ENCODE measurements around the gene PANK1. TPM values are rescaled to one million over a fixed set of nuclear protein-coding genes. Genes with fewer than 3 reads are reported as not detected.
A peak's percentile ranks its signal among the peaks of the same experiment; 100 is the strongest.

Gene PANK1
- total RNA-seq, 1 experiment from 2014 or later, result 24.9 TPM

- TF ChIP-seq, protein P1, sequence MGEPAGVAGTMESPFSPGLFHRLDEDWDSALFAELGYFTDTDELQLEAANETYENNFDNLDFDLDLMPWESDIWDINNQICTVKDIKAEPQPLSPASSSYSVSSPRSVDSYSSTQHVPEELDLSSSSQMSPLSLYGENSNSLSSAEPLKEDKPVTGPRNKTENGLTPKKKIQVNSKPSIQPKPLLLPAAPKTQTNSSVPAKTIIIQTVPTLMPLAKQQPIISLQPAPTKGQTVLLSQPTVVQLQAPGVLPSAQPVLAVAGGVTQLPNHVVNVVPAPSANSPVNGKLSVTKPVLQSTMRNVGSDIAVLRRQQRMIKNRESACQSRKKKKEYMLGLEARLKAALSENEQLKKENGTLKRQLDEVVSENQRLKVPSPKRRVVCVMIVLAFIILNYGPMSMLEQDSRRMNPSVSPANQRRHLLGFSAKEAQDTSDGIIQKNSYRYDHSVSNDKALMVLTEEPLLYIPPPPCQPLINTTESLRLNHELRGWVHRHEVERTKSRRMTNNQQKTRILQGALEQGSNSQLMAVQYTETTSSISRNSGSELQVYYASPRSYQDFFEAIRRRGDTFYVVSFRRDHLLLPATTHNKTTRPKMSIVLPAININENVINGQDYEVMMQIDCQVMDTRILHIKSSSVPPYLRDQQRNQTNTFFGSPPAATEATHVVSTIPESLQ (CRISPR knock-in tag; IDR thresholded peaks at IDR 0.05), result no peak
- no peak for TF ChIP-seq MXD4 (CRISPR knock-in tag; IDR thresholded peaks at IDR 0.05; ENCODE audit: borderline replicate concordance)
- peak; percentile 18; the same call in 1 of the 2 replicates for TF ChIP-seq TP53 (CRISPR knock-in tag; IDR thresholded peaks at IDR 0.05)
Observed at GRCh38 chr10:89643812-89644690, 991 bp downstream of the PANK1 start (continued).

- no peaks in the 10 kb centered on the region for H3K9me3 Mint-ChIP-seq
- no peaks in the 10 kb centered on the region for H3K27me3 Mint-ChIP-seq (ENCODE audit: low read depth)
- peaks cover 4% of the 10 kb centered on the region; the same call in 1 of the 2 replicates for H3K36me3 Mint-ChIP-seq
- DNase-seq (ENCODE audit: low spot score) (no peak), ATAC-seq (no peak)
- H3K27ac Mint-ChIP-seq, result no peak overlapping the region; the same call in 1 of the 2 replicates
- H3K4me3 Mint-ChIP-seq, result no peak overlapping the region
- TF ChIP-seq, protein P2, sequence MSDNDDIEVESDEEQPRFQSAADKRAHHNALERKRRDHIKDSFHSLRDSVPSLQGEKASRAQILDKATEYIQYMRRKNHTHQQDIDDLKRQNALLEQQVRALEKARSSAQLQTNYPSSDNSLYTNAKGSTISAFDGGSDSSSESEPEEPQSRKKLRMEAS (CRISPR knock-in tag; IDR thresholded peaks at IDR 0.05), result no peak
- TF ChIP-seq ATF2 (CRISPR knock-in tag; IDR thresholded peaks at IDR 0.05; ENCODE audit: borderline replicate concordance, low read depth), result no peak
- TF ChIP-seq KAT7 (CRISPR knock-in tag; IDR thresholded peaks at IDR 0.05; ENCODE audit: borderline replicate concordance), result no peak
- TF ChIP-seq, protein P3, sequence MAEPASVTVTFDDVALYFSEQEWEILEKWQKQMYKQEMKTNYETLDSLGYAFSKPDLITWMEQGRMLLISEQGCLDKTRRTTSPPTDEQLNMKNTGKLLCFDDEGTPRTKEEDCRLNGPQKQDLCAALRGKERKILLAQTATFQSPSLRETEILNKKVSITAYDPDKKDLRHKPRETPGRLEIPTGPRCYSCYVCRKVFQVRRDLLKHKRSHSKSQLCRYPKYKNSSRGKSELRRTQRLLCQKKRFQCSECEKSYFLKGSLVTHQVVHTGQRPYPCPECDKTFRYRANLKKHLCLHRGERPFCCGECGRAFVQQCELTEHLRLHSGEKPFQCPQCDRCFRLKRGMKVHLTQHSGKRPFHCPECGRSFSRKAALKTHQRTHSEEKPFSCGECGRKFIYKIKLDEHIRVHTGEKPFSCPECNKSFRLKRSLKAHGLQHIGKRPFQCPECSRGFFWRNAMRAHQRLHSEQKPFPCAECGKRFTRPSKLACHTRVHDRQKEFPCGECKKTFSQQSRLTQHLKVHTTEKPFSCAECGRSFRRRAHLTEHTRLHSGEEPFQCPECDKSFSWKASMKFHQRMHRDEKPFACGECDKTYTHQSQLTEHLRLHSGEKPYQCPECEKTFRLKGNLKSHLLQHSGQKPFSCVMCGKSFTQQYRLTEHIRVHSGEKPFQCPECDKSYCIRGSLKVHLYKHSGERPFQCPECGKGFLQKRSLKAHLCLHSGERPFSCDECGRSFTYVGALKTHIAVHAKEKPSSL (CRISPR knock-in tag; conservative IDR thresholded peaks at IDR 0.05), result no peak
- TF ChIP-seq GTF2I (CRISPR knock-in tag; conservative IDR thresholded peaks at IDR 0.05), result no peak
- no peak for TF ChIP-seq TEAD1 (CRISPR knock-in tag; IDR thresholded peaks at IDR 0.05)
- no peak for TF ChIP-seq ZNF138 (CRISPR knock-in tag; conservative IDR thresholded peaks at IDR 0.05)
- TF ChIP-seq, protein P4, sequence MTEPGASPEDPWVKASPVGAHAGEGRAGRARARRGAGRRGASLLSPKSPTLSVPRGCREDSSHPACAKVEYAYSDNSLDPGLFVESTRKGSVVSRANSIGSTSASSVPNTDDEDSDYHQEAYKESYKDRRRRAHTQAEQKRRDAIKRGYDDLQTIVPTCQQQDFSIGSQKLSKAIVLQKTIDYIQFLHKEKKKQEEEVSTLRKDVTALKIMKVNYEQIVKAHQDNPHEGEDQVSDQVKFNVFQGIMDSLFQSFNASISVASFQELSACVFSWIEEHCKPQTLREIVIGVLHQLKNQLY (CRISPR knock-in tag; IDR thresholded peaks at IDR 0.05), result no peak
- TF ChIP-seq, protein P5, sequence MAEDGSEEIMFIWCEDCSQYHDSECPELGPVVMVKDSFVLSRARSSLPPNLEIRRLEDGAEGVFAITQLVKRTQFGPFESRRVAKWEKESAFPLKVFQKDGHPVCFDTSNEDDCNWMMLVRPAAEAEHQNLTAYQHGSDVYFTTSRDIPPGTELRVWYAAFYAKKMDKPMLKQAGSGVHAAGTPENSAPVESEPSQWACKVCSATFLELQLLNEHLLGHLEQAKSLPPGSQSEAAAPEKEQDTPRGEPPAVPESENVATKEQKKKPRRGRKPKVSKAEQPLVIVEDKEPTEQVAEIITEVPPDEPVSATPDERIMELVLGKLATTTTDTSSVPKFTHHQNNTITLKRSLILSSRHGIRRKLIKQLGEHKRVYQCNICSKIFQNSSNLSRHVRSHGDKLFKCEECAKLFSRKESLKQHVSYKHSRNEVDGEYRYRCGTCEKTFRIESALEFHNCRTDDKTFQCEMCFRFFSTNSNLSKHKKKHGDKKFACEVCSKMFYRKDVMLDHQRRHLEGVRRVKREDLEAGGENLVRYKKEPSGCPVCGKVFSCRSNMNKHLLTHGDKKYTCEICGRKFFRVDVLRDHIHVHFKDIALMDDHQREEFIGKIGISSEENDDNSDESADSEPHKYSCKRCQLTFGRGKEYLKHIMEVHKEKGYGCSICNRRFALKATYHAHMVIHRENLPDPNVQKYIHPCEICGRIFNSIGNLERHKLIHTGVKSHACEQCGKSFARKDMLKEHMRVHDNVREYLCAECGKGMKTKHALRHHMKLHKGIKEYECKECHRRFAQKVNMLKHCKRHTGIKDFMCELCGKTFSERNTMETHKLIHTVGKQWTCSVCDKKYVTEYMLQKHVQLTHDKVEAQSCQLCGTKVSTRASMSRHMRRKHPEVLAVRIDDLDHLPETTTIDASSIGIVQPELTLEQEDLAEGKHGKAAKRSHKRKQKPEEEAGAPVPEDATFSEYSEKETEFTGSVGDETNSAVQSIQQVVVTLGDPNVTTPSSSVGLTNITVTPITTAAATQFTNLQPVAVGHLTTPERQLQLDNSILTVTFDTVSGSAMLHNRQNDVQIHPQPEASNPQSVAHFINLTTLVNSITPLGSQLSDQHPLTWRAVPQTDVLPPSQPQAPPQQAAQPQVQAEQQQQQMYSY (CRISPR knock-in tag; IDR thresholded peaks at IDR 0.05), result no peak
- no peak for TF ChIP-seq RELA (CRISPR knock-in tag; IDR thresholded peaks at IDR 0.05; ENCODE audit: borderline replicate concordance)
- TF ChIP-seq HMGA2 (CRISPR knock-in tag; IDR thresholded peaks at IDR 0.05), result no peak
- no peak for TF ChIP-seq NFE2L1 (CRISPR knock-in tag; IDR thresholded peaks at IDR 0.05)
- TF ChIP-seq ZNF263 (CRISPR knock-in tag; IDR thresholded peaks at IDR 0.05; ENCODE audit: low read depth), result no peak
- TF ChIP-seq MXD4 (CRISPR knock-in tag; IDR thresholded peaks at IDR 0.05; ENCODE audit: borderline replicate concordance), result no peak
- peaks cover 47% of the 10 kb centered on the region for H3K4me1 Mint-ChIP-seq
- CTCF ChIA-PET, result interaction anchor here (0.6 to 1.5 kb wide), 5 partner anchors 8 to 386 kb away, joined by 3 to 12 read pairs (median 4); partner anchors contain the start of gene KIF20B
- POLR2A ChIA-PET, result interaction anchor here (0.5 to 2.0 kb wide), 12 partner anchors 12 to 436 kb away, joined by 3 to 22 read pairs (median 6); partner anchors contain the start of genes CH25H, KIF20B and SLC16A12
Observed at GRCh38 chr10:89643431-89643811, 1.6 kb downstream of the PANK1 start.
